ENCODE results near the gene POLA1.
"Not testable (repeated sequence)": the region's sequence is repeated elsewhere in the genome, so short reads cannot be mapped to it uniquely, and the experiment has no call there.

The POLA1 gene

GRCh38 chrX:24819807-24820206, 126.1 kb downstream of the POLA1 start:
- not testable (repeated sequence) for DNase-seq

- DNase-seq = no peak
These were observed 134.4 kb downstream of the POLA1 start for GRCh38 chrX:24828147-24828546.

- no peak for DNase-seq
These were observed 134.9 kb downstream of the POLA1 start for GRCh38 chrX:24828600-24828999.

- no peak for DNase-seq
These were observed 140.0 kb downstream of the POLA1 start for GRCh38 chrX:24833695-24834094.

- no peak for DNase-seq
These were observed 144.2 kb downstream of the POLA1 start for GRCh38 chrX:24837966-24838365.

- DNase-seq = no peak
These were observed 144.9 kb downstream of the POLA1 start for GRCh38 chrX:24838629-24839028.

- no peak for DNase-seq
These were observed 145.6 kb downstream of the POLA1 start for GRCh38 chrX:24839331-24839730.

GRCh38 chrX:24842486-24842885, 148.8 kb downstream of the POLA1 start:
- DNase-seq = no peak

GRCh38 chrX:24846550-24847150, 152.9 kb downstream of the POLA1 start:
- no peak for DNase-seq

- no peak for DNase-seq
These were observed 157.6 kb downstream of the POLA1 start for GRCh38 chrX:24851289-24851688.

GRCh38 chrX:24851780-24852179, 158.1 kb downstream of the POLA1 start:
- no peak for DNase-seq

- DNase-seq = no peak
These were observed 164.5 kb downstream of the POLA1 start for GRCh38 chrX:24858004-24858746.

- DNase-seq = no peak
These were observed 165.6 kb downstream of the POLA1 start for GRCh38 chrX:24859211-24859841.

- no peak for DNase-seq
These were observed 166.4 kb downstream of the POLA1 start for GRCh38 chrX:24860140-24860539.

- DNase-seq = no peak
These were observed 168.6 kb downstream of the POLA1 start for GRCh38 chrX:24862343-24862742.

GRCh38 chrX:24863779-24864178, 170.1 kb downstream of the POLA1 start:
- DNase-seq = not testable (repeated sequence)

GRCh38 chrX:24870143-24870542, 176.4 kb downstream of the POLA1 start:
- DNase-seq = no peak

GRCh38 chrX:24874604-24875247, 181.0 kb downstream of the POLA1 start:
- DNase-seq = no peak

GRCh38 chrX:24876530-24877287, 183.0 kb downstream of the POLA1 start:
- DNase-seq = no peak

GRCh38 chrX:24877288-24877664, 183.6 kb downstream of the POLA1 start:
- DNase-seq = no peak

- DNase-seq = no peak
These were observed 184.3 kb downstream of the POLA1 start for GRCh38 chrX:24877854-24878650.

GRCh38 chrX:24879679-24880078, 186.0 kb downstream of the POLA1 start:
- DNase-seq = no peak
